ENCODE measurements around the gene SERPIND1. TPM values are rescaled to one million over a fixed set of nuclear protein-coding genes. Genes with fewer than 3 reads are reported as not detected.

SERPIND1 gene
- total and polyA plus RNA-seq, 2 of the 8 experiments (the other 6 are each of a cell fraction or from before 2014, with no cell fraction given) = not detected

- TF ChIP-seq CHD7 (IDR thresholded peaks at IDR 0.05; ENCODE audit: insufficient replicate concordance, low read length) = no peak
Observed at GRCh38 chr22:20725987-20726558, 47.8 kb upstream of the SERPIND1 start (continued).

All from H1 (cell line).